Activated CD8-positive, alpha-beta memory T cell treated with anti-CD3 and anti-CD28 coated beads for 4 hours (primary cell): ENCODE measurements around the gene LSM12.
"Not testable (repeated sequence)": the region's sequence is repeated elsewhere in the genome, so short reads cannot be mapped to it uniquely, and the experiment has no call there.

Source experiments
- DNase-seq, 2 donors: peaks; one replicate each; pipeline ENCODE4 v3.0.0-alpha.2; 2020; ENCODE audit warnings: low read depth in 2 of 2

Gene LSM12

DNA sequence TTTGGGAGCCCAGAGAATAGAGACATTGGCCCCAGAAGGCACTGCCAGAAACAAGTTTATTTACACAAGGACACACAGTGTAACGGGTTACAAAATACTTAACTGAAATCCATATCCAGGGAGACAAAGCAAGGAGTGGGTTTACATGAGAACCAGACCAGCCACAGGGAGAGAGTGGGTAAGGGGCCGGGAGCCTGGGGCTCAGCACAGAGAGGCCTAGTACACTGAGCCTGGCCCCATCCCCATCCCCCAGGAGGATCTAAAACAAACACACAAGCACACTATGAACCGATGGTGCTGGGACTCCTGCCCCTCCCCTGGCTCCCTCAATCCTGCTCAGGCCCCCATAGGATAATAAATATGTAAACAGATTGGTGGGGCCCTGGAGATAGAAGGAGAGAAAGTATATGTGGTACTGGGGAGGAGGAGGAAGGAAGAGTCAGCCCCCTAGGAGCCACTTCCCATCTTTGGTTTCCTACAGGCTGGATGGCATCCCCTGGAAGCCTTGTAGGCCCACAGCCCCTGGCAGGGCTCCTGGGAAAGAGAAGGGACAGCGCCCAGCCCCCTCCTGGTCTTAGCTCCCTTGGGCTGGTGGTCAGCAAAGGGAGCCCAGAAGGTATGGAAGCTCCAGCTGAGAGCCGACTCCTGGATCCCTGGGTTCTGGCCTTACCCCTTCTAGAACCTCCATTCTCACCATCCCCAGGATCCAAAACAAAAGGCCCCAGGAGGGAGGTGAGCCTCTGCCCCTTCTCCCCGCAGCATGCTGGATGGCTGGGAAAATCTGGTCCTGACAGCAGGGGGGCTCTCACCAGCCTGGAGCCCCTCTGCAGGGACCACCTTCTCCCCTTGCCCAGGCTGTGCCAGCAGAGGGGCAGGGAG, 10.5 kb upstream of the LSM12 start:
- DNase-seq: no peak

DNA sequence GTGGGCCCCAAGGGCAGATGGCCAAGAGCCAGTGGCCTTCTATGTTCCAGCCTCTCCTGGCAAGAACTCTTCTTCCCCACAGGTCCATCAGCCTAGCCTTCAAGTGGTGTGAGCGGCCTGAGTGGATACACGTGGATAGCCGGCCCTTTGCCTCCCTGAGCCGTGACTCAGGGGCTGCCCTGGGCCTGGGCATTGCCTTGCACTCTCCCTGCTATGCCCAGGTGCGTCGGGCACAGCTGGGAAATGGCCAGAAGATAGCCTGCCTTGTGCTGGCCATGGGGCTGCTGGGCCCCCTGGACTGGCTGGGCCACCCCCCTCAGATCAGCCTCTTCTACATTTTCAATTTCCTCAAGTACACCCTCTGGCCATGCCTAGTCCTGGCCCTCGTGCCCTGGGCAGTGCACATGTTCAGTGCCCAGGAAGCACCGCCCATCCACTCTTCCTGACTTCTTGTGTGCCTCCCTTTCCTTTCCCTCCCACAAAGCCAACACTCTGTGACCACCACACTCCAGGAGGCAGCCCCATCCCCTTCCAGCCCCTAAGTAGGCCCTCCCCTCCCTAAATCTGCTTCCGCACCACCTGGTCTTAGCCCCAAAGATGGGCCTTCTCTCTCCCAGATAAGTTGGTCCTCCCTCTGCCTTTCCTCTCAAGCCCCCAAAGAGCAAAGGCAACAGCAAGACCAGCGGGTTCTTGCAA, 9.3 kb upstream of the LSM12 start:
- no peak for DNase-seq

DNA sequence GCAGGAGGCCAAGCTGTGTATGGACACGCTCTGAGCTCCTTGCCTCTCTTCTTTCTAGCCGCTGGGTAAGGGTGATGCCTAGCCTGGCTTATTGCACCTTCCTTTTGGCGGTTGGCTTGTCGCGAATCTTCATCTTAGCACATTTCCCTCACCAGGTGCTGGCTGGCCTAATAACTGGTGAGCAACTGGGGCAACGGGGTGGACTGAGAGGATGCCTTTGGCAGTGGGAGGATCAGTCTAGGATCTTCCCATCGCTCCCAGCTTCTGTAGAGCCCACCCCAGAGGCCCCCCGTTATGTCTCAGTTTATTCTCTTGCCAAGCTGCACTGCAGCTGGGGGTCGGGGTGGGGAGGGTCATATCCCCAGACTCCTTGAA, 8.4 kb upstream of the LSM12 start:
- DNase-seq: no peak

GRCh38 chr17:44074231-44074910, 7.9 kb upstream of the LSM12 start:
- DNase-seq: no peak

- no peak for DNase-seq
Observed at GRCh38 chr17:44071772-44072171, 5.3 kb upstream of the LSM12 start.

- no peak for DNase-seq
Observed at GRCh38 chr17:44071198-44071520, 4.7 kb upstream of the LSM12 start.

GRCh38 chr17:44070455-44071197, 4.2 kb upstream of the LSM12 start, which contains the start of gene G6PC3:
TSS of gene G6PC3 (plus strand) at chr17:44070735. CDS start at chr17:44070966, 231 bp downstream.
- DNase-seq: peak; percentile 51 to 59

- DNase-seq: no peak
Observed at GRCh38 chr17:44069974-44070454, 3.5 kb upstream of the LSM12 start.

DNA sequence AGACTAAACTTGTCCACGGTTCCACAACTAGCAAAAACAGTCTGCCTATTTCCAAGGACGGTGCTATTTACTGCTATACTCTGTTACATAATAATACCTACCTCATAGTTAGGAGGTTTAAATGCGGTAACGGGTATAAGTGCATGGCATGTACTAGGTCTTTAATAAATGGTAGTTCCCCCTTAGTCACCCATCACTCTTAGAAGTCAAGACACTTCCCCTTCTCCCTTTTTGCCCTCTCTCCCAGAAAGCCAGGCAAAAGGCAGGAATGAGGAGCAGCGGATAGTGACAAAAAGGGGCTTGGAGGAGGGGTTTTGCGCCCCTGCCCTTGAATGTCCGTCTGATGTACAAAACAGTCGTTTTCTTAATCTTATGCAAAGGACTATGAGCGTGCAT, 1.1 kb upstream of the LSM12 start:
- DNase-seq: no peak

DNA sequence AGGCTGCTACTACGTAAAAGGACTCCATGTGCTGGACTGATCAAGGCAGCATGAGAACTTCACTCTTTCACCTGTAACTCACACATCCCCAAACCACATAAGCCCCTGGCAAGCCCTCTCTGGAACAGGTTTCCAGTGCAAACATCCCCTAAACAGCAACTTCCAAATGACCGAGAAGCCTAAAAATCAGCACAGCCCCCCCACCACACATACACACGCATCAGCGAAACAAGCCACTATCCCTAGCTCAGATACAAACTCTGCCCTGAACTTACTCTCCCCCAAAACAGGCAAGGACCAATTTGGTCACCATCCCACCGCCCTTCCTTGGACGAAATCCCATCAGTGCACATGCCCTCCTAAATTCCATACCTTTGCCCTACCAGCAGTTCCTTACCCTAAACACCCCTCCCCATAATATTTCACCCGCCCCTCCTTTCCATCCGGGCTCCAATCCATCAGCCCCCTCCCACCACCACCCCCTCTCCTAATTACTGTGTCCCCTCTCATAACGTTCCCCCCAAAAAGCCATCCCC, 735 bp downstream of the LSM12 start:
- DNase-seq: no peak

- DNase-seq: no peak
Observed at GRCh38 chr17:44063704-44064639, 2.5 kb downstream of the LSM12 start.

- DNase-seq: no peak
Observed at GRCh38 chr17:44062871-44063270, 3.6 kb downstream of the LSM12 start.

GRCh38 chr17:44061446-44061845, 5.0 kb downstream of the LSM12 start:
- no peak for DNase-seq

- no peak for DNase-seq
Observed at GRCh38 chr17:44059101-44059892, 7.2 kb downstream of the LSM12 start.

DNA sequence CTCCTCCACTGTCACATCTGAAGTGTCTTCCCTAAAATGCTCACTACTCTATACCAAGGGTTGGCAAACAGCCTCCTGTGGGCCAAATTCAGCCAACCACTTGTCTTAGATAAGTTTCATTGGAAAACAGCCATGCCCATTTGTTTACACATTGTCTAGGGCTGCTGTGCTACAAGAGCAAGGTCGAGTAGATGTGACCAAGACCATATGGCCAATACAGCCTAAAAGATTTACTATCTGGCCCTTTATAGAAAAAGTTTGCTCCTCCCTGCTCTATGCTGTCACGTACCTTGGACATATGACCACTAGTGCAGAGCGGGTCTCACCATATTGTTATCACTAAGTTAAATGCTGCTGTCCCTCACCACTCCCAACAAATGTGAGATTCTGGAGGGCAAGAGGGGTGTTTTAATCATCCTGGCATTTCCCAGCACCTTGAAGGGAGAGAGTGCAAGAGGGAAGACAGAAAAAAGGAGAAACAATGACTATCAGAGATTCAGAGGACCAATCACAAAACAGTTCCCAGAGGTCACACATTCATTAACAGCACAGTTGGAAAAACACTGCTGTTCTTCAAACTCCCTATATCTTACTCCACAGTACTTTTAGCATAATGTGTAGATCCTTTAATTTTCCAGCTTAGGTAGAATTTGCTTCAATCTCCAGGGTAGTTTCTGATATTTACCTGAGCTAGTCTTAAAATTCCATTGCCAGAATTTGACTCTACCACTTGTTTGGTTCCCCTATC, 13.2 kb downstream of the LSM12 start:
- no peak for DNase-seq

DNA sequence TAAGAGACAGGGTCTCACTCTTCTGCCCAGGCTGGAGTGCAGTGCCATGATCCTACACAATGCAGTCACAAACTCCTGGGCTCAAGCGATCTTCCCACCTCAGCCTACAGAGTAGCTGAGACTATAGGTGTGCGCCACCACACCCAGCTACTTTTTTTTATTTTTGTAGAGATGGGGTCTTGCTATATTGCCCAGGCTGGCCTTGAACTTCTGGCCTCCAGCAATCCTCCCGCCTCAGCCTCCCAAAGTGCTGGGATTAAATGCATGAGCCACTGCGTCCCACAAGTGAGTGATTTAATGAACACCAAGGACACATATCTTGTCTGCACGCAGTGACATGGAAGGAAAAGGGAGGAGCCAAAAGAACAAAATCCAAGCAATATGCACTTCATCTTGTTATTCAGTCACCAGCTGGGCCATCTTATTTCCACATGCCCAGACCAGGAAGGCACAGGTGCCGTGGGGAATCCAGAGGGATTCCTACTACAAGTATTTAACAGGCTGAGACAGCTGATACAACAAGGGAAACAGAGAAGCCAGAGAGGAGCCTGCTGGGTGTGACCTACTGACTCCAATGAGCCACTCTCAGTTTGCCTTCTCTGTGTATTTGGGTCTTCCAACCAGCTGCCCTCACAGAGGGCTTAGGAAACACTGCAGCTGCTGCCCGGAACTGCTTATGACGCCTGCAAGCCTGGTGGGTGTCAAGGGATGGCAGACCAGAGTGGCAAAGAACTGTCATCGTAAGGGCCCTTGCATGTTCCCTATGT, 17.0 kb downstream of the LSM12 start:
- no peak for DNase-seq

- DNase-seq: not testable (repeated sequence)
Observed at GRCh38 chr17:44046893-44047292, 19.6 kb downstream of the LSM12 start.

GRCh38 chr17:44045486-44045885, 21.0 kb downstream of the LSM12 start:
- no peak for DNase-seq
